NT2/D1 (cell line): ENCODE measurements around the gene PDE11A.

ENCODE experiments used
- DNase-seq: peaks from one replicate; pipeline ENCODE4 v3.0.0-alpha.2; 2011; ENCODE audit warnings: low read depth, low spot score
- H3K27me3 ChIP-seq: 2 replicates; pipeline ENCODE4 v1.6.0; 2011; ENCODE audit warnings: mild to moderate bottlenecking; ENCODE audit not compliant: insufficient read length, insufficient read depth
- H3K36me3 ChIP-seq: 2 replicates; pipeline ENCODE4 v1.6.1; 2011; ENCODE audit warnings: mild to moderate bottlenecking, low read length, mixed read lengths; ENCODE audit not compliant: insufficient read depth, insufficient read length
- H3K4me1 ChIP-seq: 2 replicates; pipeline ENCODE4 v1.5.1; 2011; ENCODE audit not compliant: insufficient read depth, insufficient read length
- H3K4me3 ChIP-seq: 2 replicates; pipeline ENCODE4 v1.5.1; 2011; ENCODE audit warnings: low read depth; ENCODE audit not compliant: insufficient read length
- H3K9ac ChIP-seq: 2 replicates; pipeline ENCODE4 v1.6.0; 2011; ENCODE audit warnings: low read depth; ENCODE audit not compliant: insufficient read length
- H3K9me3 ChIP-seq: 2 replicates; pipeline ENCODE4 v1.5.1; 2011; ENCODE audit warnings: mild to moderate bottlenecking, low read length; ENCODE audit not compliant: insufficient read depth
- SUZ12 ChIP-seq: IDR thresholded peaks from 2 replicates; pipeline ENCODE4 v1.6.1; 2011; ENCODE audit not compliant: insufficient read length, insufficient read depth; ENCODE audit errors: extremely low read depth
- YY1 ChIP-seq: IDR thresholded peaks from 2 replicates; pipeline ENCODE4 v1.6.1; 2011; ENCODE audit not compliant: insufficient read length, insufficient read depth
- ZNF274 ChIP-seq: IDR thresholded peaks from 2 replicates; pipeline ENCODE4 v1.6.1; 2011; ENCODE audit warnings: mild to moderate bottlenecking, low read depth, low read length

PDE11A gene

GRCh38 chr2:177712462-177712861 is 360.1 kb downstream of the PDE11A start:
- Histone ChIP-seq H3K36me3 (no peaks in the 10 kb centered on the region), H3K27me3 (no peaks in the 10 kb centered on the region), H3K4me1 (no peaks in the 10 kb centered on the region), H3K9ac (no peak overlapping the region), H3K9me3 (no peaks in the 10 kb centered on the region), H3K4me3 (no peak overlapping the region)
- TF ChIP-seq SUZ12 = no peak
- TF ChIP-seq YY1 = no peak
- no peak for TF ChIP-seq ZNF274
- DNase-seq = no peak

DNA sequence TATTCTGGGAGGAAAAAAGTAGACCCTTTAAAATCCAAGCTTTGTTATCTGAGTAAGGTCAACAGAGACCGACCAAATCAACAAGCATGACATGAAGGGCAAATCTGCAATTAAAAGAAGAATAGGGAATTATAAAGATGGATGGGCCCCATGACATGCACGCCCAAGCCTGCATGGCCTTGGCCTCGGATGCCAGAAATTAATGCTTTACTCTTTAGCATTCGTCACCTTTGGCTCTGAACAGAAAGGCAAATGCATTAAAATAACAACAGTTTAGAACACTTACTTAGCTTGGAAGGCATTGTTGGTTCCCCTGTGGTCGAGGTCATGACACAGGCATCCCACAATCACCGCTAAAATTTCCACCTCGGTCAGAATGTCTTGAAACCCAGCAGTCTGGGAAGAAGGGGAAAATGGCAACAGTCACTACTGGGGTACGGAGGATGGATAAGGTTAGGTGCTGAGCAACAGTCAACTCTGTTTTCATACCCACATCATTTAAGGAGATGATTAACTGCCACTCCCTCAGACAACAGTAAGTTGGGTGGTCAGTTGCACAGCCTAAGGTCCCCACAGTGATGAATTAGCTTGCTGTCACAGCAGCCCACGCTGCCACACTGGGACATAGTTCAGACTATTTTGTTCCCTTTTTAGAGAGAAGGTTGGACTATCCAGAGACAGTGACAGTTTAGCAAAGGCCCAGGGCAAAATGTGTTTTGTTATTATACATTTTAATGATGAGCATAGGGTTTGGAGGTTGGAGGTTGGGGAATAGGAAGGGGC is 360.9 kb downstream of the PDE11A start:
- Histone ChIP-seq H3K36me3 (no peaks in the 10 kb centered on the region), H3K4me1 (no peaks in the 10 kb centered on the region), H3K27me3 (no peaks in the 10 kb centered on the region), H3K9ac (no peak overlapping the region), H3K9me3 (no peaks in the 10 kb centered on the region), H3K4me3 (no peak overlapping the region)
- TF ChIP-seq YY1 = no peak
- TF ChIP-seq ZNF274 = no peak
- no peak for TF ChIP-seq SUZ12
- DNase-seq = peak; percentile 11

GRCh38 chr2:177710889-177711288 is 361.7 kb downstream of the PDE11A start:
- H3K27me3 ChIP-seq = no peaks in the 10 kb centered on the region
- H3K36me3 ChIP-seq = no peaks in the 10 kb centered on the region
- no peak overlapping the region for H3K9ac ChIP-seq
- H3K4me1 ChIP-seq = no peaks in the 10 kb centered on the region
- H3K4me3 ChIP-seq = no peak overlapping the region
- DNase-seq = no peak
- TF ChIP-seq SUZ12 (no peak), ZNF274 (no peak), YY1 (no peak)
- H3K9me3 ChIP-seq = no peaks in the 10 kb centered on the region

DNA sequence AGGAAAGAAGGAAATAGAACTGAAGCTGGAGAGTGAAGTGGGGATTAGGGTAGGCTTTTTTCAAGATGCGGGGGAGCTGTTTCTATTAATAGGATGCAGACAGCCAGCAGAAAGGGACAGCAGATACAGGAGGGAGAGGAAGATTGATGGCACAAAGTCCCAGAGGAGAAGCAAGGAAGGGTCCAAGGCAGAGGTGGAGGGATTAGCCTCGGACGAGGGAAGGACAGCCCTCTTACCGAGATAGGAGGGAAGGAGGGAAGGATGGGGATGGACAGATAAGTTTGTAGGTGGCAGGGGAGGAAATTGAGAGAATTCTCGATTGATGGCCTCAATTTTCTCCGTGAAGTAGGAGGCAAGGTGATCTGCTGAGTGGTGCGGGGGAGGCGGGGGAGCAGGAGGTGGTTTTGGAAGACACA is 362.6 kb downstream of the PDE11A start:
- H3K27me3 ChIP-seq = no peaks in the 10 kb centered on the region
- no peaks in the 10 kb centered on the region for H3K4me1 ChIP-seq
- H3K36me3 ChIP-seq = no peaks in the 10 kb centered on the region
- no peak overlapping the region for H3K4me3 ChIP-seq
- TF ChIP-seq SUZ12 = no peak
- no peak for TF ChIP-seq YY1
- TF ChIP-seq ZNF274 = no peak
- no peak overlapping the region for H3K9ac ChIP-seq
- DNase-seq = no peak
- no peaks in the 10 kb centered on the region for H3K9me3 ChIP-seq

- TF ChIP-seq YY1 (no peak), ZNF274 (no peak), SUZ12 (no peak)
- H3K27me3 ChIP-seq = no peaks in the 10 kb centered on the region
Measured at GRCh38 chr2:177708660-177709444, 363.7 kb downstream of the PDE11A start.

DNA sequence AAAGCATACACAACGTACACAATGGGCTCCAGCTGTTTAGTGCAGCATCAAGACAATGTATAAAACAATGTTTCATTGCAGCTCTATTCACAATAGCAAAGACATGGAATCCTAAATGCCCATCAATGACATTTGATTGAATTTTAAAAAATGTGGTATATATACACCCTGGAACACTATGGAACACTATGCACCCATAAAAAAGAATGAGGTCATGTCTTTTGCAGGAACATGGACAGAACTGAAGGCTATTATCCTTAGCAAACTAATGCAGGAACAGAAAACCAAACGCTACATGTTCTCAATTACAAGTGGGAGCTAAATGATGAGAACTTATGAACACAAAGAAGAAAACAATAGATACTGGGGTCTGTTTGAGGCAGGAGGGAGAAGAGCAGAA is 364.5 kb downstream of the PDE11A start:
- no peak overlapping the region for H3K9ac ChIP-seq
- H3K4me1 ChIP-seq = no peaks in the 10 kb centered on the region
- no peaks in the 10 kb centered on the region for H3K9me3 ChIP-seq
- H3K4me3 ChIP-seq = no peak overlapping the region
- no peaks in the 10 kb centered on the region for H3K36me3 ChIP-seq
- H3K27me3 ChIP-seq = no peaks in the 10 kb centered on the region
- no peak for DNase-seq
- no peak for TF ChIP-seq YY1
- no peak for TF ChIP-seq ZNF274
- TF ChIP-seq SUZ12 = no peak

More at GRCh38 chr2:177708660-177709444, 363.7 kb downstream of the PDE11A start:
- H3K9me3 ChIP-seq = no peaks in the 10 kb centered on the region
- H3K4me3 ChIP-seq = no peak overlapping the region
- H3K4me1 ChIP-seq = no peaks in the 10 kb centered on the region
- H3K9ac ChIP-seq = no peak overlapping the region
- DNase-seq = no peak
- H3K36me3 ChIP-seq = no peaks in the 10 kb centered on the region

- Histone ChIP-seq H3K9ac (no peak overlapping the region), H3K9me3 (no peaks in the 10 kb centered on the region), H3K36me3 (no peaks in the 10 kb centered on the region), H3K27me3 (no peaks in the 10 kb centered on the region), H3K4me3 (no peak overlapping the region), H3K4me1 (no peaks in the 10 kb centered on the region)
- TF ChIP-seq YY1 (no peak), SUZ12 (no peak), ZNF274 (no peak)
- no peak for DNase-seq
Measured at GRCh38 chr2:177705511-177706173, 366.9 kb downstream of the PDE11A start.
